GM10248 (cell line): ENCODE data around the gene CCNL2.

Source experiments
- CTCF ChIA-PET: fragments of 300-600 bp; sonication (Branson Sonifier 250); formaldehyde crosslinking; extraction: SDS; loops from one replicate; lab custom pipeline; 2021; ENCODE audit warnings: antibody characterized with exemption; lab: Yijun Ruan, JAX
- POLR2A ChIA-PET: fragments of 350-650 bp; sonication (Branson Sonifier 250); formaldehyde crosslinking; extraction: SDS; loops from one replicate; lab custom pipeline; 2020; ENCODE audit warnings: antibody characterized with exemption; lab: Yijun Ruan, JAX
- DNase-seq: peaks from one replicate; pipeline ENCODE4 v3.0.0; 2012; ENCODE audit errors: extremely low spot score
- CTCF ChIP-seq: IDR thresholded peaks from 2 replicates; pipeline ENCODE4 v1.5.1; 2012; ENCODE audit warnings: mild to moderate bottlenecking, low read depth; ENCODE audit errors: extremely low read depth, missing control alignments, control extremely low read depth

CCNL2 gene

GRCh38 chr1:1356796-1357401, 42.2 kb downstream of the CCNL2 start:
- TF ChIP-seq CTCF = no peak
- ChIA-PET CTCF (interaction anchor here (1.7 kb wide), 1 partner anchor 15 kb away, joined by 5 read pairs; no protein-coding TSS in a partner anchor), POLR2A (no interaction called here)
- DNase-seq = no peak

- ChIA-PET POLR2A (no interaction called here), CTCF (no interaction called here)
- DNase-seq = no peak
- TF ChIP-seq CTCF = no peak
These were observed 42.9 kb downstream of the CCNL2 start for GRCh38 chr1:1356166-1356795.

GRCh38 chr1:1355416-1355815, 43.7 kb downstream of the CCNL2 start:
- DNase-seq = no peak
- CTCF ChIA-PET = no interaction called here
- POLR2A ChIA-PET = no interaction called here

GRCh38 chr1:1354271-1355247, 44.6 kb downstream of the CCNL2 start:
- ChIA-PET CTCF (interaction anchor here (3.1 kb wide), 1 partner anchor 16 kb away, joined by 29 read pairs; no protein-coding TSS in a partner anchor), POLR2A (no interaction called here)
- DNase-seq = no peak
- TF ChIP-seq CTCF = no peak

More at GRCh38 chr1:1355416-1355815, 43.7 kb downstream of the CCNL2 start:
- TF ChIP-seq CTCF = no peak

GRCh38 chr1:1353389-1354151, 45.6 kb downstream of the CCNL2 start:
- TF ChIP-seq CTCF = no peak
- CTCF ChIA-PET = interaction anchor here (1.2 to 3.1 kb wide), 2 partner anchors 17 to 88 kb away, joined by 4 to 29 read pairs; no protein-coding TSS in a partner anchor
- POLR2A ChIA-PET = no interaction called here
- no peak for DNase-seq
